Activated T-helper 2 cell treated with anti-CD3 and anti-CD28 coated beads, Interferon-gamma antibody, Interleukin-2, Interleukin-4, amounts not matched to agents 10 μg/mL and 5 μg/mL and 100 μg/mL, durations not matched to agents 14 hours and 24 hours and 36 hours (primary cell): ENCODE measurements around the gene PMP22. TPM values are rescaled to one million over a fixed set of nuclear protein-coding genes. Genes with fewer than 3 reads are reported as not detected.

Source experiments
- total RNA-seq: library from RNA; stranded (reverse); gene quantifications from 2 replicates; pipeline ENCODE4 v1.2.3, GENCODE V29; 2022

Gene PMP22
- total RNA-seq, 1 donor from 2014 or later: 1.6 TPM

Other genes starting within 250 kb of the PMP22 start
- gene TEKT3, start 76.3 kb upstream of the PMP22 start, total RNA-seq: not detected in 2 replicates
- gene CDRT4, start 202.3 kb upstream of the PMP22 start, total RNA-seq: 4.8 and 8.0 TPM in 2 replicates